CD14-positive monocyte (primary cell): ENCODE data around the gene RPEL1. TPM values are rescaled to one million over a fixed set of nuclear protein-coding genes. Genes with fewer than 3 reads are reported as not detected.

ENCODE experiments used
- DNase-seq, 3 donors: peaks; one replicate each; pipeline ENCODE4 v3.0.0-alpha.2; 2011 to 2022
- H2AFZ ChIP-seq: 2 replicates; pipeline ENCODE4 v1.6.0; 2012; ENCODE audit warnings: mild to moderate bottlenecking, low read depth, low read length, inconsistent platforms; ENCODE audit not compliant: insufficient read depth, poor library complexity, severe bottlenecking
- H3K27ac ChIP-seq, 2 donors: 1 replicate in 1 of 2; 2 replicates in 1 of 2; pipeline ENCODE4 v1.5.1; 2012 to 2013; ENCODE audit warnings: low read length in 2 of 2, control low read depth in 1 of 2, inconsistent platforms in 1 of 2, low read depth in 1 of 2, mild to moderate bottlenecking in 1 of 2
- H3K27me3 ChIP-seq, 2 donors: one replicate each; pipeline versions ENCODE4 v1.6.0 to v1.6.1; 2011 to 2013; ENCODE audit warnings: low read length in 2 of 2; ENCODE audit not compliant: control insufficient read depth in 2 of 2, insufficient read depth in 2 of 2
- H3K36me3 ChIP-seq, 2 donors: replicated peaks in 1 of 2; 1 replicate in 1 of 2; 2 replicates in 1 of 2; pipeline versions ENCODE4 v1.5.1 to v1.6.1; 2012 to 2013; ENCODE audit warnings: low read length in 2 of 2, control low read depth in 1 of 2, inconsistent platforms in 1 of 2, mild to moderate bottlenecking in 1 of 2; ENCODE audit not compliant: insufficient read depth in 2 of 2, control insufficient read depth in 1 of 2
- H3K4me1 ChIP-seq, 2 donors: 1 replicate in 1 of 2; 2 replicates in 1 of 2; pipeline versions ENCODE4 v1.5.1 to v1.6.1; 2012 to 2013; ENCODE audit warnings: low read length in 2 of 2, control low read depth in 1 of 2, inconsistent platforms in 1 of 2, mild to moderate bottlenecking in 1 of 2, moderate library complexity in 1 of 2; ENCODE audit not compliant: insufficient read depth in 2 of 2, control insufficient read depth in 1 of 2
- H3K4me2 ChIP-seq: replicated peaks from 2 replicates; pipeline ENCODE3; 2012; ENCODE audit warnings: low read length, moderate library complexity, mild to moderate bottlenecking; ENCODE audit not compliant: poor library complexity, severe bottlenecking; ENCODE audit errors: extremely low read depth
- H3K4me3 ChIP-seq, 3 experiments: fragments of 200-600 bp in 1 of 3; sonication (generic) in 1 of 3; replicated peaks in 1 of 3; 1 replicate in 2 of 3; 2 replicates in 1 of 3; pipeline ENCODE4 v1.5.1; 2011 to 2013; ENCODE audit warnings: low read length in 3 of 3, mild to moderate bottlenecking in 3 of 3, control low read depth in 2 of 3, low read depth in 2 of 3, inconsistent platforms in 1 of 3, moderate library complexity in 1 of 3
- H3K79me2 ChIP-seq: 2 replicates; pipeline ENCODE4 v1.6.0; 2012; ENCODE audit warnings: mild to moderate bottlenecking, control low read depth, inconsistent platforms, low read length, moderate library complexity; ENCODE audit not compliant: insufficient read depth
- H3K9ac ChIP-seq: 2 replicates; pipeline ENCODE4 v1.6.0; 2017; ENCODE audit warnings: low read length, mild to moderate bottlenecking; ENCODE audit not compliant: insufficient read depth, poor library complexity, severe bottlenecking
- H3K9me3 ChIP-seq, 2 donors: replicated peaks in 1 of 2; 1 replicate in 1 of 2; 2 replicates in 1 of 2; pipeline versions ENCODE4 v1.5.1 to v1.6.1; 2012 to 2013; ENCODE audit warnings: low read length in 2 of 2, control low read depth in 1 of 2; ENCODE audit not compliant: control insufficient read depth in 1 of 2, insufficient read depth in 1 of 2
- H4K20me1 ChIP-seq: 2 replicates; pipeline ENCODE4 v1.6.0; 2012; ENCODE audit warnings: mild to moderate bottlenecking, low read length, control low read depth, moderate library complexity; ENCODE audit not compliant: insufficient read depth
- H3K27ac Mint-ChIP-seq, 7 donors: one replicate each; pipeline ENCODE4 v1.8.0; 2020; ENCODE audit warnings: mild to moderate bottlenecking in 7 of 7, mixed read lengths in 7 of 7, moderate library complexity in 6 of 7, inconsistent platforms in 2 of 7
- H3K27me3 Mint-ChIP-seq, 3 donors: one replicate each; pipeline ENCODE4 v1.8.0; 2021 to 2022; ENCODE audit warnings: low read depth in 3 of 3, mild to moderate bottlenecking in 3 of 3, mixed read lengths in 3 of 3, moderate library complexity in 3 of 3, inconsistent platforms in 1 of 3
- H3K36me3 Mint-ChIP-seq, 2 donors: one replicate each; pipeline ENCODE4 v1.8.0; 2020; ENCODE audit warnings: mixed read lengths in 2 of 2, inconsistent platforms in 1 of 2, mild to moderate bottlenecking in 1 of 2
- H3K4me1 Mint-ChIP-seq: one replicate; pipeline ENCODE4 v1.8.0; 2020; ENCODE audit warnings: mild to moderate bottlenecking, mixed read lengths
- H3K4me3 Mint-ChIP-seq, 2 donors: one replicate each; pipeline ENCODE4 v1.8.0; 2020; ENCODE audit warnings: mild to moderate bottlenecking in 2 of 2, mixed read lengths in 2 of 2, moderate library complexity in 1 of 2
- H3K9me3 Mint-ChIP-seq, 7 donors: one replicate each; pipeline ENCODE4 v1.8.0; 2020 to 2022; ENCODE audit warnings: mixed read lengths in 7 of 7, mild to moderate bottlenecking in 6 of 7, moderate library complexity in 6 of 7, inconsistent platforms in 2 of 7
- WGBS: methylation state at CpG from one replicate; pipeline ENCODE4 v1.1.5; 2013; ENCODE audit warnings: missing lambda C conversion rate; ENCODE audit not compliant: insufficient coverage; 5-methylcytosine and 5-hydroxymethylcytosine counted together
- intact Hi-C, 2 donors: fragments of 100-400 bp; cut with micrococcal nuclease; formaldehyde crosslinking; loops; one replicate each; pipeline versions ENCODE4 v1.15.0 to v1.15.1; 2023
- polyA plus RNA-seq, 3 donors: library from polyadenylated mRNA; depleted of rRNA in 1 of 3; unstranded in 2 of 3; stranded (reverse) in 1 of 3; fragments of 300-500 nt in 2 of 3; fragments of >200 nt in 1 of 3; fragmentation: Illumina TruSeq in 2 of 3; gene quantifications; 1 replicate in 2 of 3; 2 replicates in 1 of 3; pipeline ENCODE4 v1.2.3, GENCODE V29; 2012 to 2021
- TF ChIP-seq, protein P1 (sequence below): fragments of 200-600 bp; IDR thresholded peaks from one replicate; pipeline ENCODE4 v1.8.0; 2022; ENCODE audit warnings: antibody characterized with exemption, mild to moderate bottlenecking

RPEL1 gene
- polyA plus RNA-seq, 3 donors, result not detected

DNA sequence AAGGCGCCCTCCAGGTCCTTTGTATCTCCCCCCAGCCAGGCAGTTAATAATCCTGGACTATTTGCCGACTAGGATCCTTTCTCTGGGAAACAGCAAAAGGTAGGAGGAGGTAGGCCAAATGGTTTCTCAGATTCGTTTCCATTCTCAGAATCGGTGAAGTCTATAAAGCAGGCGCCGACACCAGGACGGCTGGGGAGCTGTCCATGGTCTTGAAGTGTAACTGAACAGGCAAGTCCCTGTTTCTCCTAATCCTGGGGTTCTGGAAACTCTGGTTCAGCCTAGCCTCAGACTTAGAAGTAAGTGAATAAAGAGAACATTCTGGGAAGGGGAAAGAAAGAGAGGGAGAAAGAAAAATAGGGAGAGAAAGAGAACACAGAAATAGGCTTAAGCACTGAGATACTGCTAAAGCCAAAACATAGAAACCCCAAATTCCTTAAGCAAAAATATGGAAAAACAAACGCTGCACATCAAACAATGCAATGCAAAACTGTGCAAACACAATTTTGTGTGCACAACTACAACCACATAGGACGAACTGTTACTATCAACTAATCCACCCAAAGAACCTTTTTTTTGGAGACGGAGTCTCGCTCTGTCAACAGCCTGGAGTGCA is 20.1 kb downstream of the RPEL1 start:
- H3K9ac ChIP-seq, result no peak overlapping the region
- no peaks in the 10 kb centered on the region for H3K36me3 ChIP-seq
- no peaks in the 10 kb centered on the region for H4K20me1 ChIP-seq
- peaks cover 5 to 10% of the 10 kb centered on the region in 2 donors for H3K27me3 ChIP-seq
- Mint-ChIP-seq H3K36me3 (no peaks in the 10 kb centered on the region), H3K9me3 (peaks cover 0 to 5% (median 3%) of the 10 kb centered on the region in 7 donors), H3K27ac (no peak overlapping the region), H3K4me1 (no peaks in the 10 kb centered on the region), H3K27me3 (peaks cover 23 to 43% (median 24%) of the 10 kb centered on the region in 3 donors), H3K4me3 (peak overlapping the region in 1 of 2 donors; percentile 48)
- H2AFZ ChIP-seq, result no peak overlapping the region
- no peak for DNase-seq
- H3K9me3 ChIP-seq, result no peaks in the 10 kb centered on the region
- no peak overlapping the region for H3K27ac ChIP-seq
- H3K79me2 ChIP-seq, result no peaks in the 10 kb centered on the region
- H3K4me2 ChIP-seq, result no peak overlapping the region
- no peak overlapping the region for H3K4me3 ChIP-seq
- intact Hi-C loops, result no loop called here
- TF ChIP-seq, protein P1, sequence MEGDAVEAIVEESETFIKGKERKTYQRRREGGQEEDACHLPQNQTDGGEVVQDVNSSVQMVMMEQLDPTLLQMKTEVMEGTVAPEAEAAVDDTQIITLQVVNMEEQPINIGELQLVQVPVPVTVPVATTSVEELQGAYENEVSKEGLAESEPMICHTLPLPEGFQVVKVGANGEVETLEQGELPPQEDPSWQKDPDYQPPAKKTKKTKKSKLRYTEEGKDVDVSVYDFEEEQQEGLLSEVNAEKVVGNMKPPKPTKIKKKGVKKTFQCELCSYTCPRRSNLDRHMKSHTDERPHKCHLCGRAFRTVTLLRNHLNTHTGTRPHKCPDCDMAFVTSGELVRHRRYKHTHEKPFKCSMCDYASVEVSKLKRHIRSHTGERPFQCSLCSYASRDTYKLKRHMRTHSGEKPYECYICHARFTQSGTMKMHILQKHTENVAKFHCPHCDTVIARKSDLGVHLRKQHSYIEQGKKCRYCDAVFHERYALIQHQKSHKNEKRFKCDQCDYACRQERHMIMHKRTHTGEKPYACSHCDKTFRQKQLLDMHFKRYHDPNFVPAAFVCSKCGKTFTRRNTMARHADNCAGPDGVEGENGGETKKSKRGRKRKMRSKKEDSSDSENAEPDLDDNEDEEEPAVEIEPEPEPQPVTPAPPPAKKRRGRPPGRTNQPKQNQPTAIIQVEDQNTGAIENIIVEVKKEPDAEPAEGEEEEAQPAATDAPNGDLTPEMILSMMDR, result no peak
- H3K4me1 ChIP-seq, result no peaks in the 10 kb centered on the region
- 37% methylated on average over 10 of the region's 11 CpGs for WGBS

DNA sequence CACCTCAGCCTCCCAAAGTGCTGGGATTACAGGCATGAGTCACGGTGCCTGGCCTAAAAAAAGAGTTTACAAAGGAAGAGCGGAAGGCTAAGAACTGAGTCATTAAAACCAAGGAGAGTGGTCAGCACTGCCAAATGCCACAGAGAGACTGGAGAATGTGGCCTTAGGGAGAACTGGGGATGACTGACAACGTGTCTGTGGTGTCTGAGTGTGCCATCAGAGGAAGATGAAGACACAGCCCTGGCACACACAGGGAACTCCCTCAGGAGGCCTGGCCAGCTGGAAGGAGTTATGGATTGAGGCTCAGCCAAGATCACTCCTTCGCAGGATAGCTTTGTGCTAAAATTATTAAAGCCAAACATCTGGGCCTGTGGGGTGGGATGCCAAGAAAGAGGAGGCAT is 27.4 kb downstream of the RPEL1 start:
- Histone ChIP-seq H3K27ac (no peak overlapping the region), H3K9me3 (peaks cover 3 to 12% of the 10 kb centered on the region in 2 donors), H2AFZ (no peak overlapping the region), H3K36me3 (no peaks in the 10 kb centered on the region), H3K27me3 (peaks cover 28 to 30% of the 10 kb centered on the region in 2 donors), H3K79me2 (no peaks in the 10 kb centered on the region), H3K4me1 (peaks cover 0 to 11% of the 10 kb centered on the region in 2 donors), H4K20me1 (no peaks in the 10 kb centered on the region), H3K9ac (no peak overlapping the region), H3K4me3 (no peak overlapping the region), H3K4me2 (no peak overlapping the region)
- H3K4me1 Mint-ChIP-seq, result peaks cover 5% of the 10 kb centered on the region
- 67% methylated on average over 3 of the region's 4 CpGs for WGBS
- TF ChIP-seq, protein P1, result no peak
- no peak for DNase-seq
- H3K4me3 Mint-ChIP-seq, result no peak overlapping the region
- H3K27ac Mint-ChIP-seq, result no peak overlapping the region
- peaks cover 0 to 21% (median 4%) of the 10 kb centered on the region in 7 donors for H3K9me3 Mint-ChIP-seq
- intact Hi-C loops, result no loop called here
- H3K27me3 Mint-ChIP-seq, result peaks cover 34 to 59% (median 42%) of the 10 kb centered on the region in 3 donors
- no peaks in the 10 kb centered on the region for H3K36me3 Mint-ChIP-seq
